WERI-Rb-1 (cell line): ENCODE measurements around the gene JMJD8.
A peak's percentile ranks its signal among the peaks of the same experiment; 100 is the strongest.

Source experiments
- DNase-seq: peaks from one replicate; pipeline ENCODE4 v3.0.0-alpha.2; 2020
- H3K27ac ChIP-seq: fragments of 250-450 bp; sonication (Bioruptor Pico); 2 replicates; pipeline ENCODE4 v1.5.1; 2020; ENCODE audit warnings: mild to moderate bottlenecking, moderate library complexity
- H3K27me3 ChIP-seq: fragments of 250-450 bp; sonication (Bioruptor Pico); 2 replicates; pipeline ENCODE4 v1.5.1; 2021; ENCODE audit warnings: mild to moderate bottlenecking, low read depth, moderate library complexity; ENCODE audit not compliant: insufficient read depth, severe bottlenecking
- H3K36me3 ChIP-seq: fragments of 250-450 bp; sonication (Bioruptor Pico); 2 replicates; pipeline ENCODE4 v1.5.1; 2020; ENCODE audit warnings: mild to moderate bottlenecking, moderate library complexity
- H3K4me3 ChIP-seq: 2 replicates; pipeline ENCODE4 v1.5.1; 2011; ENCODE audit warnings: low read depth, mild to moderate bottlenecking, control low read depth, low read length
- H3K9me3 ChIP-seq: fragments of 250-450 bp; sonication (Bioruptor Pico); 2 replicates; pipeline ENCODE4 v1.5.1; 2021; ENCODE audit warnings: mild to moderate bottlenecking, moderate library complexity; ENCODE audit not compliant: severe bottlenecking
- TF ChIP-seq, protein P1 (sequence below): IDR thresholded peaks from 2 replicates; pipeline ENCODE4 v1.5.1; 2011; ENCODE audit warnings: low read depth, mild to moderate bottlenecking, control low read depth, inconsistent platforms, low read length

JMJD8 gene

GRCh38 chr16:720447-720989 is 36.4 kb upstream of the JMJD8 start:
- H3K9me3 ChIP-seq: no peaks in the 10 kb centered on the region
- DNase-seq: peak; percentile 92
- TF ChIP-seq, protein P1, sequence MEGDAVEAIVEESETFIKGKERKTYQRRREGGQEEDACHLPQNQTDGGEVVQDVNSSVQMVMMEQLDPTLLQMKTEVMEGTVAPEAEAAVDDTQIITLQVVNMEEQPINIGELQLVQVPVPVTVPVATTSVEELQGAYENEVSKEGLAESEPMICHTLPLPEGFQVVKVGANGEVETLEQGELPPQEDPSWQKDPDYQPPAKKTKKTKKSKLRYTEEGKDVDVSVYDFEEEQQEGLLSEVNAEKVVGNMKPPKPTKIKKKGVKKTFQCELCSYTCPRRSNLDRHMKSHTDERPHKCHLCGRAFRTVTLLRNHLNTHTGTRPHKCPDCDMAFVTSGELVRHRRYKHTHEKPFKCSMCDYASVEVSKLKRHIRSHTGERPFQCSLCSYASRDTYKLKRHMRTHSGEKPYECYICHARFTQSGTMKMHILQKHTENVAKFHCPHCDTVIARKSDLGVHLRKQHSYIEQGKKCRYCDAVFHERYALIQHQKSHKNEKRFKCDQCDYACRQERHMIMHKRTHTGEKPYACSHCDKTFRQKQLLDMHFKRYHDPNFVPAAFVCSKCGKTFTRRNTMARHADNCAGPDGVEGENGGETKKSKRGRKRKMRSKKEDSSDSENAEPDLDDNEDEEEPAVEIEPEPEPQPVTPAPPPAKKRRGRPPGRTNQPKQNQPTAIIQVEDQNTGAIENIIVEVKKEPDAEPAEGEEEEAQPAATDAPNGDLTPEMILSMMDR: peak; percentile 43
- no peaks in the 10 kb centered on the region for H3K27me3 ChIP-seq
- peaks cover 6% of the 10 kb centered on the region for H3K36me3 ChIP-seq
- peak overlapping the region; percentile 99 for H3K27ac ChIP-seq
- peak overlapping the region; percentile 73 for H3K4me3 ChIP-seq

- no peaks in the 10 kb centered on the region for H3K9me3 ChIP-seq
- H3K36me3 ChIP-seq: peaks cover 6% of the 10 kb centered on the region
- peak overlapping the region; percentile 73 for H3K4me3 ChIP-seq
- TF ChIP-seq, protein P1: peak; percentile 55
- DNase-seq: peak; percentile 63
- H3K27ac ChIP-seq: peak overlapping the region; percentile 99
- no peaks in the 10 kb centered on the region for H3K27me3 ChIP-seq
Observed at GRCh38 chr16:719815-720446, 35.8 kb upstream of the JMJD8 start.

GRCh38 chr16:718922-719321 is 34.8 kb upstream of the JMJD8 start:
- Histone ChIP-seq H3K4me3 (no peak overlapping the region), H3K36me3 (peaks cover 6% of the 10 kb centered on the region), H3K27ac (peak overlapping the region; percentile 47), H3K27me3 (no peaks in the 10 kb centered on the region), H3K9me3 (no peaks in the 10 kb centered on the region)
- no peak for DNase-seq
- TF ChIP-seq, protein P1: no peak

- Histone ChIP-seq H3K36me3 (peaks cover 6% of the 10 kb centered on the region), H3K27ac (no peak overlapping the region; the same call in 1 of the 2 replicates), H3K27me3 (no peaks in the 10 kb centered on the region), H3K9me3 (no peaks in the 10 kb centered on the region), H3K4me3 (no peak overlapping the region)
- TF ChIP-seq, protein P1: no peak
- no peak for DNase-seq
Observed at GRCh38 chr16:718389-718788, 34.3 kb upstream of the JMJD8 start.

GRCh38 chr16:717450-718245 is 33.5 kb upstream of the JMJD8 start:
- H3K36me3 ChIP-seq: peaks cover 6% of the 10 kb centered on the region; the same call in 1 of the 2 replicates
- H3K4me3 ChIP-seq: no peak overlapping the region
- DNase-seq: no peak
- TF ChIP-seq, protein P1: no peak
- no peaks in the 10 kb centered on the region for H3K27me3 ChIP-seq
- H3K27ac ChIP-seq: no peak overlapping the region; the same call in 1 of the 2 replicates
- no peaks in the 10 kb centered on the region for H3K9me3 ChIP-seq
